ENCODE data around the gene GMCL1. TPM values are rescaled to one million over a fixed set of nuclear protein-coding genes. Genes with fewer than 3 reads are reported as not detected.
A peak's percentile ranks its signal among the peaks of the same experiment; 100 is the strongest.
"Not testable (repeated sequence)": the region's sequence is repeated elsewhere in the genome, so short reads cannot be mapped to it uniquely, and the experiment has no call there.

GMCL1 gene
- total RNA-seq, 1 experiment from 2014 or later: 26.1 TPM

GRCh38 chr2:69827796-69828540 is 1.5 kb upstream of the GMCL1 start:
- peak in 1 of 2 experiments; percentile 32 for DNase-seq
- Histone ChIP-seq H3K36me3 (no peaks in the 10 kb centered on the region), H3K9me3 (replicated peaks) (no peaks in the 10 kb centered on the region), H3K4me1 (peaks cover 7% of the 10 kb centered on the region; the same call in 1 of the 2 replicates), H3K27ac (no peak overlapping the region), H3K4me3 (peak overlapping the region; percentile 91; the same call in 1 of the 2 replicates), H3K27me3 (no peaks in the 10 kb centered on the region)

DNA sequence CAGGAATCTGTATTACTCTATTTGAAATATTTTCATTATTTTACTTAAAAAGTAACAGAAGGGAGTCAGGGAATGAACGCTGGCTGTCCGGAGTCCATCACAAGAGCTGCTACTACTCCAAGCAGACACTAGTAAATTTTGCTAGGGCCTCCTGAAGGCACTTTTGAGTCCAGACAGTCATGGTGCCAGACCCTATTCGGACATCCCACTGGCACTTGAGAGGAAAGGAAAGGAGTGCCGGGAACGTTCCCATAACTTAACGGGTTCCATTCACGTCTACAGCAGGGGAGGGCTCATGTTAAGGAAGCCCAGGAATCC is 563 bp upstream of the GMCL1 start:
- no peaks in the 10 kb centered on the region; the same call in 1 of the 2 replicates for H3K36me3 ChIP-seq
- H3K4me3 ChIP-seq: peak overlapping the region; percentile 91
- peaks cover 7% of the 10 kb centered on the region; the same call in 1 of the 2 replicates for H3K4me1 ChIP-seq
- H3K27ac ChIP-seq: peak overlapping the region; percentile 59
- no peaks in the 10 kb centered on the region for H3K9me3 ChIP-seq (replicated peaks)
- H3K27me3 ChIP-seq: no peaks in the 10 kb centered on the region
- no peak for DNase-seq

DNA sequence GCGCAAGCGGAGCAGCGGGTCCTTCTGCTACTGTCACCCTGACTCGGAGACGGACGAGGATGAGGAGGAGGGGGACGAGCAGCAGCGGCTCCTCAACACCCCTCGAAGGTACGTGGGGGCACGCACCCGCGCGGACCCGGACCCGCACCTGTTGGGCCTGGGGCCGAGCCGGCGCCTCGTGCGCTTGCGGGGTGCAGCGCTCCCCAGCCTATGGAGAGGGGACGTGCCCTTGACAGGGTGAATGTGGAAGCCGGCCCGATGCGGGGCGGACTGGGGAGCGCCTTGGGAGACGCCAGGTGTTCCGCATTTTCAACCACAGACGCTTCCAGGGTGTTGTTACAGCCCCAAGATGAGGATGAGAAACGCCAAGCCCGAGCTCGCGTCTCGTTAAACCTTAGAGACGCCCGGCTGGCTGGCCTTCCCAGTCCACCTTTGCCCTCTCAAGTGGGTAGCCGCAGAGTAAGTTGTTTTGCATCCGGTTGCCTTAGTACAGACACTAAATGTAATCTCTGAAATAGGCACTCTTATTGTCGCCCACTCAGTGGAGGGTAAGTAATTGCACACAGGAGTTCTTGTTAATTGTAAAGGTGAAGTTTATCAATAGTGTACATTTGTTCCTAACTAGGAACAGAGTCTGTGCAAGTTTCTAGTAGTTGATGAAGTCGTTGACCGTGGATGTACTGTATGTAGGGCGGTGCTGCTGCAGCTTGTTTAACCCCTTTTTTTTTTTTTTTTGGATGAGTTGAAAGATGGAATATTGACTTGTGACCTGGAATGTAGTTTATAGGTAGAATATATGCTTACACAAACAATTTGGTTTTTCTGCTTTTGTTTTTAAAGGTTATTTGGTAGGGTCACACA is 815 bp downstream of the GMCL1 start:
- H3K36me3 ChIP-seq: no peaks in the 10 kb centered on the region; the same call in 1 of the 2 replicates
- H3K27ac ChIP-seq: peak overlapping the region; percentile 59
- peak overlapping the region; percentile 91 for H3K4me3 ChIP-seq
- no peaks in the 10 kb centered on the region for H3K27me3 ChIP-seq
- DNase-seq: peak; percentile 26 to 51
- H3K9me3 ChIP-seq (replicated peaks): no peaks in the 10 kb centered on the region
- peaks cover 7% of the 10 kb centered on the region; the same call in 1 of the 2 replicates for H3K4me1 ChIP-seq

GRCh38 chr2:69830906-69831241 is 1.4 kb downstream of the GMCL1 start:
- not testable (repeated sequence) for H3K27ac ChIP-seq, H3K27me3 ChIP-seq

GRCh38 chr2:69831354-69831905 is 2.0 kb downstream of the GMCL1 start:
- no peak overlapping the region for H3K4me3 ChIP-seq
- H3K4me1 ChIP-seq: peaks cover 7% of the 10 kb centered on the region; the same call in 1 of the 2 replicates
- H3K9me3 ChIP-seq (replicated peaks): no peaks in the 10 kb centered on the region
- no peak for DNase-seq
- no peaks in the 10 kb centered on the region; the same call in 1 of the 2 replicates for H3K36me3 ChIP-seq
- H3K27me3 ChIP-seq: no peaks in the 10 kb centered on the region
- H3K27ac ChIP-seq: no peak overlapping the region

More at GRCh38 chr2:69830906-69831241, 1.4 kb downstream of the GMCL1 start:
- H3K4me1 ChIP-seq; DNase-seq; H3K9me3 ChIP-seq (replicated peaks); H3K36me3 ChIP-seq: not testable (repeated sequence)
- peak overlapping the region; percentile 91 for H3K4me3 ChIP-seq

DNA sequence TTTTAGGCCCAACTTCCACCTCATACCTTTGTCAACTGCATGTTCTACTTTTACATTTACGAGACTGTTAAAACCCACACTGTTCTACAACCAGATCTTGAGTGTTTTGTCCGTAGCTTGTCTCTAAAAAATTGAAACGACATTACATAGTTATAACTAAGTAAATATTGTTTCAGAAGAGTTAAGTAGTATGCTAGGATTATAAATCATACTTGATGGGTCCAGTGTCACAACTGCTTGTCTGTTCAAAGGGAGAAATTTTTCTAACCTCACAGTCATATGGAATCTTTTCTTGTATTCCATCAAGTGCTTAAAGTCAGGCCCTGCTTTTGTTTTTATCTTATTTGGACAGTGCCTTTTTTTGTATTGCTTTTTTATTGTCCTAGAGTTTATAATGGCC is 4.3 kb downstream of the GMCL1 start:
- Histone ChIP-seq H3K9me3 (replicated peaks) (no peaks in the 10 kb centered on the region), H3K4me1 (no peaks in the 10 kb centered on the region), H3K27ac (no peak overlapping the region), H3K27me3 (no peaks in the 10 kb centered on the region), H3K4me3 (no peak overlapping the region), H3K36me3 (peaks cover 16% of the 10 kb centered on the region)
- DNase-seq: no peak

DNA sequence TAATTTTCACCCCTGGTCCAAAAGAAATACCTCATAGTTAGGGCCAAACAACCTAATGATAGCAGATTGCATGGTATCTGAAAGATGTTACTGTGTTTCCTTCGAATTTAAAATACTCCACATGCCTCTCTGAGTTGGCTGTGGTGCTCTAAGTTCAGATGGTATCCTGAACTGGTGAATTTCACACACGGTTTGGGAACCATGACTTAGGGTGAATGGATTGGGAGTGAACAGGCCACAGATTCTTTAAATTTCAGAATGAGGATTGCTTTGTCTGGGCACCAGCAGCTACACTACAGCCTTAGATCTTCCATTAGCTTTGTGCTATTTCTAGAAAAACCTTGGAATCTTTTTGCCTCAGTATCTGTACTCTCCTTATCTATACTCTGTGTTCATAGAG is 6.2 kb downstream of the GMCL1 start:
- Histone ChIP-seq H3K36me3 (peaks cover 25% of the 10 kb centered on the region), H3K27ac (no peak overlapping the region), H3K4me1 (no peaks in the 10 kb centered on the region), H3K27me3 (no peaks in the 10 kb centered on the region), H3K4me3 (no peak overlapping the region), H3K9me3 (replicated peaks) (no peaks in the 10 kb centered on the region)
- no peak for DNase-seq

DNA sequence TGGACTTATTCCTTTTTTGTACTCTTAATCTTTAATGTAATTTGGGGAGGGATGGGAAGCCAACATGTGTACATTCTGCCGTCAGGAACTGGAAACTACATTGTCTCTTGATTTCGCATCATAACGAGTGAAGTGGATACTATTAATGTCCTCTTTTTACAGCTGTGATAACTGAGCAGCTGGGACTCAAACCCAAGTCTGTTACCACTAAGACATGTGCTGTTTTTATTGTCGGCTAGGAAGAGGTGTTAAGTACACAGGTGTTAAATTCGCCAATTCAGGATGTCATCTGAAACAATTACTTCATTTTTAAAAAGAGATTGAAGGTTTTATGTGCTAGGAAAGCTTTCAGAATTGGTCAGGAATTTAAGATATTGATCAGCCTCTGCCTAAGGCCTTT is 6.9 kb downstream of the GMCL1 start:
- no peaks in the 10 kb centered on the region for H3K9me3 ChIP-seq (replicated peaks)
- peak in 1 of 2 experiments; percentile 15 for DNase-seq
- no peak overlapping the region for H3K27ac ChIP-seq
- no peak overlapping the region for H3K4me3 ChIP-seq
- no peaks in the 10 kb centered on the region for H3K27me3 ChIP-seq
- H3K36me3 ChIP-seq: peaks cover 31% of the 10 kb centered on the region
- H3K4me1 ChIP-seq: no peaks in the 10 kb centered on the region

- no peak for DNase-seq
- no peaks in the 10 kb centered on the region for H3K4me1 ChIP-seq
- no peak overlapping the region for H3K27ac ChIP-seq
- H3K36me3 ChIP-seq: peaks cover 31% of the 10 kb centered on the region
- H3K9me3 ChIP-seq (replicated peaks): no peaks in the 10 kb centered on the region
- no peaks in the 10 kb centered on the region for H3K27me3 ChIP-seq
- H3K4me3 ChIP-seq: no peak overlapping the region
Measured at GRCh38 chr2:69837533-69837932, 8.1 kb downstream of the GMCL1 start.

DNA sequence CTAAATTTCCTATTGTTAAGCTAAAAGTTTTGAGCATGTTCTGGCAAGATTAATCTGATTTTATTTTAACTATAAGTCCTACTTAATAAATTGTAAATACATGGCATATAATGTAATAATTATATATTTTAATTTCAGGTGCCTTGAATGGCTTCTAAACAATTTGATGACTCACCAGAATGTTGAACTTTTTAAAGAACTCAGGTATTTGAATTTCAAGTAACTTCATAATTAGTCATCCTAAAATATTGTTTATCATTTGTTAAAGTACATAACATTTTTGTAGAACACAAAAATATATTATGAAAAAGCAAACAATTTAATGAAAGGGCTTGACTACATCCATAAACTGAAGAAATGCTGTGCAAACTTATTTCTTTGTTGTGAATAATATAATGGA is 14.5 kb downstream of the GMCL1 start:
- Histone ChIP-seq H3K4me3 (no peak overlapping the region), H3K4me1 (no peaks in the 10 kb centered on the region), H3K27ac (no peak overlapping the region), H3K27me3 (no peaks in the 10 kb centered on the region), H3K9me3 (replicated peaks) (no peaks in the 10 kb centered on the region), H3K36me3 (peaks cover 40% of the 10 kb centered on the region)
- no peak for DNase-seq

DNA sequence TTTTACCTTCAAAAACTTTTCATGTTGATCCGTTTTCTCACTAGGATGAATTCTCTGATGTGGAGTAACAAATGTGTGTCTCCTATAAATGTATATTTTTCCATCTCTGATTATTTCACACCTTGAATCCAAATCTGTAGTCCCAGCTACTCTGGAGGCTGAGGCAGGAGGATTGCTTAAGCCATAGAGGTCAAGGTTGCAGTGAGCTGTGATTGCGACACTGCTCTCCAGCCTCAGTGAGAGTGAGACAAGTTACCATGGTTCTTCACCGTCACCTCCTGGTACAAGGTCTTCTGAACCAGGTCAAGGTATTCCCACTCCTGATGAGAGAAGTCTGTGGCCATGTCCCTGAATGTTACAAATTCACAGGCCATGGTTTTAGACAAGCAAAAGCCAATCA is 15.1 kb downstream of the GMCL1 start:
- Histone ChIP-seq H3K9me3 (replicated peaks) (no peaks in the 10 kb centered on the region), H3K36me3 (peaks cover 38% of the 10 kb centered on the region), H3K4me1 (no peaks in the 10 kb centered on the region), H3K27ac (no peak overlapping the region), H3K27me3 (no peaks in the 10 kb centered on the region), H3K4me3 (no peak overlapping the region)
- no peak for DNase-seq

- no peaks in the 10 kb centered on the region for H3K4me1 ChIP-seq
- no peak overlapping the region for H3K4me3 ChIP-seq
- no peaks in the 10 kb centered on the region for H3K9me3 ChIP-seq (replicated peaks)
- no peaks in the 10 kb centered on the region for H3K27me3 ChIP-seq
- DNase-seq: no peak
- no peak overlapping the region for H3K27ac ChIP-seq
- H3K36me3 ChIP-seq: peaks cover 39% of the 10 kb centered on the region
Measured at GRCh38 chr2:69846182-69847067, 17.0 kb downstream of the GMCL1 start.

- H3K9me3 ChIP-seq (replicated peaks): no peaks in the 10 kb centered on the region
- no peaks in the 10 kb centered on the region for H3K4me1 ChIP-seq
- H3K27ac ChIP-seq: no peak overlapping the region
- peaks cover 44% of the 10 kb centered on the region for H3K36me3 ChIP-seq
- DNase-seq: no peak
- no peaks in the 10 kb centered on the region for H3K27me3 ChIP-seq
- no peak overlapping the region for H3K4me3 ChIP-seq
Measured at GRCh38 chr2:69847068-69847828, 17.8 kb downstream of the GMCL1 start.

All from SJCRH30 (cell line).